Measurements from ENCODE around the gene THEM4.

THEM4 gene

GRCh38 chr1:151840421-151840820 is 68.9 kb downstream of the THEM4 start:
- no peak for TF ChIP-seq JUND (IDR thresholded peaks at IDR 0.05; ENCODE audit: low read depth)
- in situ Hi-C loops (cut with HindIII; ENCODE audit: low pct_unique_long_range_greater_than_20kb, low sequenced_read_pairs) = no loop called here
- DNase-seq (ENCODE audit: low read depth in 1 of 2, low spot score in 1 of 2) = no peak

- no peak for TF ChIP-seq JUND (IDR thresholded peaks at IDR 0.05; ENCODE audit: low read depth)
- DNase-seq (ENCODE audit: low read depth in 1 of 2, low spot score in 1 of 2) = peak; percentile 95 to 97
- in situ Hi-C loops (cut with HindIII; ENCODE audit: low pct_unique_long_range_greater_than_20kb, low sequenced_read_pairs) = no loop called here
Measured at GRCh38 chr1:151839457-151840403, 69.6 kb downstream of the THEM4 start, which contains the start of gene C2CD4D. TSS of gene C2CD4D (minus strand) at chr1:151839820. CDS start at chr1:151838989, 831 bp downstream.

GRCh38 chr1:151839082-151839412 is 70.3 kb downstream of the THEM4 start:
- in situ Hi-C loops (cut with HindIII; ENCODE audit: low pct_unique_long_range_greater_than_20kb, low sequenced_read_pairs) = no loop called here
- TF ChIP-seq JUND (IDR thresholded peaks at IDR 0.05; ENCODE audit: low read depth) = no peak
- DNase-seq (ENCODE audit: low read depth in 1 of 2, low spot score in 1 of 2) = no peak

- DNase-seq (ENCODE audit: low read depth in 1 of 2, low spot score in 1 of 2) = no peak
- in situ Hi-C loops (cut with HindIII; ENCODE audit: low pct_unique_long_range_greater_than_20kb, low sequenced_read_pairs) = no loop called here
- no peak for TF ChIP-seq JUND (IDR thresholded peaks at IDR 0.05; ENCODE audit: low read depth)
Measured at GRCh38 chr1:151838222-151839081, 70.9 kb downstream of the THEM4 start.

GRCh38 chr1:151837884-151838221 is 71.5 kb downstream of the THEM4 start:
- no peak for DNase-seq (ENCODE audit: low read depth in 1 of 2, low spot score in 1 of 2)
- no peak for TF ChIP-seq JUND (IDR thresholded peaks at IDR 0.05; ENCODE audit: low read depth)
- in situ Hi-C loops (cut with HindIII; ENCODE audit: low pct_unique_long_range_greater_than_20kb, low sequenced_read_pairs) = no loop called here

- in situ Hi-C loops (cut with HindIII; ENCODE audit: low pct_unique_long_range_greater_than_20kb, low sequenced_read_pairs) = no loop called here
Measured at GRCh38 chr1:151837197-151837596, 72.1 kb downstream of the THEM4 start.

GRCh38 chr1:151835596-151835995 is 73.7 kb downstream of the THEM4 start:
- in situ Hi-C loops (cut with HindIII; ENCODE audit: low pct_unique_long_range_greater_than_20kb, low sequenced_read_pairs) = no loop called here
- DNase-seq (ENCODE audit: low read depth in 1 of 2, low spot score in 1 of 2) = no peak
- TF ChIP-seq JUND (IDR thresholded peaks at IDR 0.05; ENCODE audit: low read depth) = no peak

More at GRCh38 chr1:151837197-151837596, 72.1 kb downstream of the THEM4 start:
- no peak for TF ChIP-seq JUND (IDR thresholded peaks at IDR 0.05; ENCODE audit: low read depth)
- DNase-seq (ENCODE audit: low read depth in 1 of 2, low spot score in 1 of 2) = no peak

- TF ChIP-seq JUND (IDR thresholded peaks at IDR 0.05; ENCODE audit: low read depth) = no peak
- in situ Hi-C loops (cut with HindIII; ENCODE audit: low pct_unique_long_range_greater_than_20kb, low sequenced_read_pairs) = no loop called here
- no peak for DNase-seq (ENCODE audit: low read depth in 1 of 2, low spot score in 1 of 2)
Measured at GRCh38 chr1:151834239-151834638, 75.1 kb downstream of the THEM4 start.

GRCh38 chr1:151833172-151833900 is 76.0 kb downstream of the THEM4 start:
- no peak for DNase-seq (ENCODE audit: low read depth in 1 of 2, low spot score in 1 of 2)
- TF ChIP-seq JUND (IDR thresholded peaks at IDR 0.05; ENCODE audit: low read depth) = no peak
- in situ Hi-C loops (cut with HindIII; ENCODE audit: low pct_unique_long_range_greater_than_20kb, low sequenced_read_pairs) = no loop called here

- DNase-seq (ENCODE audit: low read depth in 1 of 2, low spot score in 1 of 2) = peak; percentile 88 to 98
- in situ Hi-C loops (cut with HindIII; ENCODE audit: low pct_unique_long_range_greater_than_20kb, low sequenced_read_pairs) = no loop called here
- no peak for TF ChIP-seq JUND (IDR thresholded peaks at IDR 0.05; ENCODE audit: low read depth)
Measured at GRCh38 chr1:151832318-151832980, 76.9 kb downstream of the THEM4 start.

GRCh38 chr1:151831605-151832004 is 77.7 kb downstream of the THEM4 start, which contains the start of gene RORC:
TSS of gene RORC (minus strand) at chr1:151831802. CDS start at chr1:151831764, 38 bp downstream.
- no peak for TF ChIP-seq JUND (IDR thresholded peaks at IDR 0.05; ENCODE audit: low read depth)
- DNase-seq (ENCODE audit: low read depth in 1 of 2, low spot score in 1 of 2) = peak; percentile 70 to 86
- in situ Hi-C loops (cut with HindIII; ENCODE audit: low pct_unique_long_range_greater_than_20kb, low sequenced_read_pairs) = no loop called here

- in situ Hi-C loops (cut with HindIII; ENCODE audit: low pct_unique_long_range_greater_than_20kb, low sequenced_read_pairs) = no loop called here
- no peak for TF ChIP-seq JUND (IDR thresholded peaks at IDR 0.05; ENCODE audit: low read depth)
- DNase-seq (ENCODE audit: low read depth in 1 of 2, low spot score in 1 of 2) = no peak
Measured at GRCh38 chr1:151831256-151831591, 78.1 kb downstream of the THEM4 start.

All from T47D (cell line).